ENCODE measurements around the gene AGXT. TPM values are rescaled to one million over a fixed set of nuclear protein-coding genes. Genes with fewer than 3 reads are reported as not detected.

The AGXT gene
- total and polyA plus RNA-seq, 4 donors, result 254 to 1,572 (median 1,428) TPM

GRCh38 chr2:240873098-240873788, 4.6 kb downstream of the AGXT start:
- TF ChIP-seq SP1 (IDR thresholded peaks at IDR 0.05), result no peak
- TF ChIP-seq RAD21 (IDR thresholded peaks at IDR 0.05), result no peak
- TF ChIP-seq NR2F2 (IDR thresholded peaks at IDR 0.05), result no peak
- no peak for TF ChIP-seq GABPA (IDR thresholded peaks at IDR 0.05 in 1 of 2, conservative IDR thresholded peaks at IDR 0.05 in 1 of 2)
- TF ChIP-seq FOXA1 (IDR thresholded peaks at IDR 0.05), result no peak
- TF ChIP-seq TAF1 (conservative IDR thresholded peaks at IDR 0.05), result no peak
- TF ChIP-seq, protein P1, sequence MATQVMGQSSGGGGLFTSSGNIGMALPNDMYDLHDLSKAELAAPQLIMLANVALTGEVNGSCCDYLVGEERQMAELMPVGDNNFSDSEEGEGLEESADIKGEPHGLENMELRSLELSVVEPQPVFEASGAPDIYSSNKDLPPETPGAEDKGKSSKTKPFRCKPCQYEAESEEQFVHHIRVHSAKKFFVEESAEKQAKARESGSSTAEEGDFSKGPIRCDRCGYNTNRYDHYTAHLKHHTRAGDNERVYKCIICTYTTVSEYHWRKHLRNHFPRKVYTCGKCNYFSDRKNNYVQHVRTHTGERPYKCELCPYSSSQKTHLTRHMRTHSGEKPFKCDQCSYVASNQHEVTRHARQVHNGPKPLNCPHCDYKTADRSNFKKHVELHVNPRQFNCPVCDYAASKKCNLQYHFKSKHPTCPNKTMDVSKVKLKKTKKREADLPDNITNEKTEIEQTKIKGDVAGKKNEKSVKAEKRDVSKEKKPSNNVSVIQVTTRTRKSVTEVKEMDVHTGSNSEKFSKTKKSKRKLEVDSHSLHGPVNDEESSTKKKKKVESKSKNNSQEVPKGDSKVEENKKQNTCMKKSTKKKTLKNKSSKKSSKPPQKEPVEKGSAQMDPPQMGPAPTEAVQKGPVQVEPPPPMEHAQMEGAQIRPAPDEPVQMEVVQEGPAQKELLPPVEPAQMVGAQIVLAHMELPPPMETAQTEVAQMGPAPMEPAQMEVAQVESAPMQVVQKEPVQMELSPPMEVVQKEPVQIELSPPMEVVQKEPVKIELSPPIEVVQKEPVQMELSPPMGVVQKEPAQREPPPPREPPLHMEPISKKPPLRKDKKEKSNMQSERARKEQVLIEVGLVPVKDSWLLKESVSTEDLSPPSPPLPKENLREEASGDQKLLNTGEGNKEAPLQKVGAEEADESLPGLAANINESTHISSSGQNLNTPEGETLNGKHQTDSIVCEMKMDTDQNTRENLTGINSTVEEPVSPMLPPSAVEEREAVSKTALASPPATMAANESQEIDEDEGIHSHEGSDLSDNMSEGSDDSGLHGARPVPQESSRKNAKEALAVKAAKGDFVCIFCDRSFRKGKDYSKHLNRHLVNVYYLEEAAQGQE (IDR thresholded peaks at IDR 0.05), result no peak
- TF ChIP-seq CTCF (IDR thresholded peaks at IDR 0.05; ENCODE audit: low read depth, low read length, missing input control), result no peak
- no peak for TF ChIP-seq HNF4G (IDR thresholded peaks at IDR 0.05)
- TF ChIP-seq HNF4A (conservative IDR thresholded peaks at IDR 0.05), result no peak
- no peak for TF ChIP-seq FOXA2 (IDR thresholded peaks at IDR 0.05)
- TF ChIP-seq JUND (IDR thresholded peaks at IDR 0.05), result no peak
- TF ChIP-seq, protein P2, sequence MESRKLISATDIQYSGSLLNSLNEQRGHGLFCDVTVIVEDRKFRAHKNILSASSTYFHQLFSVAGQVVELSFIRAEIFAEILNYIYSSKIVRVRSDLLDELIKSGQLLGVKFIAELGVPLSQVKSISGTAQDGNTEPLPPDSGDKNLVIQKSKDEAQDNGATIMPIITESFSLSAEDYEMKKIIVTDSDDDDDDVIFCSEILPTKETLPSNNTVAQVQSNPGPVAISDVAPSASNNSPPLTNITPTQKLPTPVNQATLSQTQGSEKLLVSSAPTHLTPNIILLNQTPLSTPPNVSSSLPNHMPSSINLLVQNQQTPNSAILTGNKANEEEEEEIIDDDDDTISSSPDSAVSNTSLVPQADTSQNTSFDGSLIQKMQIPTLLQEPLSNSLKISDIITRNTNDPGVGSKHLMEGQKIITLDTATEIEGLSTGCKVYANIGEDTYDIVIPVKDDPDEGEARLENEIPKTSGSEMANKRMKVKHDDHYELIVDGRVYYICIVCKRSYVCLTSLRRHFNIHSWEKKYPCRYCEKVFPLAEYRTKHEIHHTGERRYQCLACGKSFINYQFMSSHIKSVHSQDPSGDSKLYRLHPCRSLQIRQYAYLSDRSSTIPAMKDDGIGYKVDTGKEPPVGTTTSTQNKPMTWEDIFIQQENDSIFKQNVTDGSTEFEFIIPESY (IDR thresholded peaks at IDR 0.05), result no peak
- TF ChIP-seq YY1 (IDR thresholded peaks at IDR 0.05), result no peak
- TF ChIP-seq RXRA (IDR thresholded peaks at IDR 0.05), result no peak
- TF ChIP-seq MAX (IDR thresholded peaks at IDR 0.05), result no peak
- no peak for TF ChIP-seq EGR1 (IDR thresholded peaks at IDR 0.05; ENCODE audit: low read depth in 2 of 2)
- TF ChIP-seq ATF3 (IDR thresholded peaks at IDR 0.05), result no peak
- 62% methylated on average over 21 of the region's 21 CpGs for WGBS
- H3K9me3 ChIP-seq (ENCODE audit: control insufficient read depth in 4 of 4, low read length in 3 of 4), result no peaks in the 10 kb centered on the region
- H3K36me3 ChIP-seq (ENCODE audit: control insufficient read depth in 4 of 4, insufficient read depth in 3 of 4, low read depth in 1 of 4, low read length in 3 of 4), result peaks cover 1 to 25% (median 8%) of the 10 kb centered on the region in 4 donors
- peak overlapping the region in 1 of 3 donors; percentile 8 for H3K4me3 ChIP-seq (ENCODE audit: low read depth in 1 of 3, low read length in 3 of 3)
- DNase-seq (ENCODE audit: low spot score), result no peak
- no peaks in the 10 kb centered on the region for H3K27me3 ChIP-seq (ENCODE audit: control insufficient read depth in 4 of 4, insufficient read depth in 4 of 4, low read length in 3 of 4)
- H3K4me1 ChIP-seq (ENCODE audit: control insufficient read depth in 4 of 4, insufficient read depth in 4 of 4, low read length in 3 of 4), result peaks cover 18 to 94% (median 74%) of the 10 kb centered on the region in 4 donors
- peak overlapping the region; percentile 50 to 77 for H3K27ac ChIP-seq (ENCODE audit: low read depth in 1 of 2, low read length in 2 of 2)
- H3K9ac ChIP-seq (ENCODE audit: low read depth in 1 of 2, low read length in 2 of 2), result no peak overlapping the region
